Right forelimb (tissue), 1 donor: ENCODE measurements around the gene INSM1.

Experiments used
- DNase-seq: peaks from one replicate; pipeline ENCODE4 v3.0.0-alpha.2; 2018

Gene INSM1

GRCh38 chr20:20395903-20396568 is 28.1 kb downstream of the INSM1 start:
- DNase-seq: no peak

GRCh38 chr20:20396794-20397193 is 28.9 kb downstream of the INSM1 start:
- DNase-seq: no peak

GRCh38 chr20:20398123-20398522 is 30.2 kb downstream of the INSM1 start:
- DNase-seq: no peak

GRCh38 chr20:20399531-20400500 is 31.9 kb downstream of the INSM1 start:
- DNase-seq: no peak

GRCh38 chr20:20401991-20402390 is 34.1 kb downstream of the INSM1 start:
- no peak for DNase-seq

GRCh38 chr20:20404633-20405032 is 36.7 kb downstream of the INSM1 start:
- DNase-seq: no peak

GRCh38 chr20:20405623-20406022 is 37.7 kb downstream of the INSM1 start:
- DNase-seq: no peak

- DNase-seq: no peak
Measured at GRCh38 chr20:20406306-20406705, 38.4 kb downstream of the INSM1 start.

- no peak for DNase-seq
Measured at GRCh38 chr20:20407891-20408805, 40.2 kb downstream of the INSM1 start.

GRCh38 chr20:20409331-20409730 is 41.4 kb downstream of the INSM1 start:
- no peak for DNase-seq

GRCh38 chr20:20410678-20411077 is 42.8 kb downstream of the INSM1 start:
- DNase-seq: no peak

GRCh38 chr20:20411402-20411801 is 43.5 kb downstream of the INSM1 start:
- DNase-seq: no peak

- DNase-seq: no peak
Measured at GRCh38 chr20:20411836-20412235, 43.9 kb downstream of the INSM1 start.

- DNase-seq: no peak
Measured at GRCh38 chr20:20412750-20413149, 44.8 kb downstream of the INSM1 start.

GRCh38 chr20:20413810-20414281 is 45.9 kb downstream of the INSM1 start:
- DNase-seq: no peak

- no peak for DNase-seq
Measured at GRCh38 chr20:20414640-20415220, 46.8 kb downstream of the INSM1 start.

GRCh38 chr20:20415321-20415720 is 47.4 kb downstream of the INSM1 start:
- DNase-seq: no peak

- DNase-seq: no peak
Measured at GRCh38 chr20:20417876-20418676, 50.2 kb downstream of the INSM1 start.
